Retinal pigment epithelial cell (primary cell): ENCODE measurements around the gene ARHGAP20.
A peak's percentile ranks its signal among the peaks of the same experiment; 100 is the strongest.

ENCODE experiments used
- DNase-seq: peaks from one replicate; pipeline ENCODE4 v3.0.0-alpha.2; 2010; ENCODE audit warnings: low read depth
- H3K4me3 ChIP-seq: 2 replicates; pipeline ENCODE4 v1.5.1; 2011; ENCODE audit warnings: mild to moderate bottlenecking, low read length, control low read depth, moderate library complexity
- TF ChIP-seq, protein P1 (sequence below): conservative IDR thresholded peaks from 2 replicates; pipeline ENCODE4 v1.5.1; 2011; ENCODE audit warnings: low read depth, low read length, control low read depth, inconsistent platforms

Gene ARHGAP20

DNA sequence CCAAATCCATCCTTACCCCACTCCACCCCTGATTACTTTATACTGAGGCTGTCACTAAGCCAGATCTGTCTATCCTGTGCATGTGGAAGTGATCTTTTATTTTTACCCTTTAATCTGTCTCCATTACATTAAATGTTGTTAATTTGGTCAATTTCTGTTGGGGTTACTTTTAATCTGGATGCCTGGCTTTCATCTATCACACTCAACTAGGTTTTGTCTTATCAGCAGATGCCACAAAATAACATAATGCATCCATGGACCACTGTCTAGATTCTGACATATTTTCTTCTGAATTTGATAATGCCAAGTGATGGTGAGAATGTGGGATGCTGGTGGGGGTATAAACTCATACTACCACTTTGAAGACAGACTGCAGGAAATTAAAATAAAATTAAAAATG, 174.1 kb downstream of the ARHGAP20 start:
- no peak for DNase-seq
- TF ChIP-seq, protein P1, sequence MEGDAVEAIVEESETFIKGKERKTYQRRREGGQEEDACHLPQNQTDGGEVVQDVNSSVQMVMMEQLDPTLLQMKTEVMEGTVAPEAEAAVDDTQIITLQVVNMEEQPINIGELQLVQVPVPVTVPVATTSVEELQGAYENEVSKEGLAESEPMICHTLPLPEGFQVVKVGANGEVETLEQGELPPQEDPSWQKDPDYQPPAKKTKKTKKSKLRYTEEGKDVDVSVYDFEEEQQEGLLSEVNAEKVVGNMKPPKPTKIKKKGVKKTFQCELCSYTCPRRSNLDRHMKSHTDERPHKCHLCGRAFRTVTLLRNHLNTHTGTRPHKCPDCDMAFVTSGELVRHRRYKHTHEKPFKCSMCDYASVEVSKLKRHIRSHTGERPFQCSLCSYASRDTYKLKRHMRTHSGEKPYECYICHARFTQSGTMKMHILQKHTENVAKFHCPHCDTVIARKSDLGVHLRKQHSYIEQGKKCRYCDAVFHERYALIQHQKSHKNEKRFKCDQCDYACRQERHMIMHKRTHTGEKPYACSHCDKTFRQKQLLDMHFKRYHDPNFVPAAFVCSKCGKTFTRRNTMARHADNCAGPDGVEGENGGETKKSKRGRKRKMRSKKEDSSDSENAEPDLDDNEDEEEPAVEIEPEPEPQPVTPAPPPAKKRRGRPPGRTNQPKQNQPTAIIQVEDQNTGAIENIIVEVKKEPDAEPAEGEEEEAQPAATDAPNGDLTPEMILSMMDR = no peak
- H3K4me3 ChIP-seq = no peak overlapping the region

DNA sequence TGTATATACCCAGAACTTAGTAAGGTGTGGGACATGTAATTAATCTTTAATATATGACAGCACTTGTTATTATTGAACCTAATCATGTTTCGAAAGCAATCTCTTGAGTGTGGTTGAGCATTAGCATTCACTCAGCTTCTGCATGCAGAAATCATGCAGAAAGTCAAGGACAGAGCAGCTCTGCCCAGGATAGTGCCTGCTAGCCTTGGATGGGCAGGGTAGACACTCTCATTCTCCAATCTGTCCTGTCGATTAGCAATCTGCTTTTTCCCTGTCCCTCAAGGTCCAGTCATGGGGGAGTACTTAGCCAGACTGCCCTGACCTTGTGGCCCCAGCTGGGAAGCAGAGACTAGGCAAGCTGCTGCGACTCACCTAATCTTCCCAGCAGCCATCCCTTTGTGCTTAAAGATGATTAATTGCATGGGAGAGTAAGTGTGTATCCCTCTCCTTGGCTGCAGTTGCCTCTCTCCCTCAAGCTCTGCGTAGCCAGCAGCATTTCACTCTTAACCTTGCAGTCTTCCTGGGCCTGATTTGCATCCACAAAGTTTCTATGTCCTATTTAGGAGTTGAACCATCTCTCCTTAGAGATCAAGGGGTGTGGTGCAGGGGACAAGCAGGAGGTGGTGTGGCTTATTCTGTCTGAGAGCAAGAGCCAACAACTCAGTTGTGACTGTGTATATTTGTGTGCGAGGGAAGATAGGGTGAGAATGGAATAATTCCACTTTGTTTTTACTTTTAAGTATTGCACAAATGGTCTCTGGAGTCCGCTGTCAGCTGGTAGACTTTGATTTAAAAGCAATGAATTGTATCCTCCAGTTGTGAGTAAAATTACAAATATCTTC, 181.1 kb downstream of the ARHGAP20 start:
- DNase-seq = no peak
- TF ChIP-seq, protein P1 = no peak
- H3K4me3 ChIP-seq = no peak overlapping the region

DNA sequence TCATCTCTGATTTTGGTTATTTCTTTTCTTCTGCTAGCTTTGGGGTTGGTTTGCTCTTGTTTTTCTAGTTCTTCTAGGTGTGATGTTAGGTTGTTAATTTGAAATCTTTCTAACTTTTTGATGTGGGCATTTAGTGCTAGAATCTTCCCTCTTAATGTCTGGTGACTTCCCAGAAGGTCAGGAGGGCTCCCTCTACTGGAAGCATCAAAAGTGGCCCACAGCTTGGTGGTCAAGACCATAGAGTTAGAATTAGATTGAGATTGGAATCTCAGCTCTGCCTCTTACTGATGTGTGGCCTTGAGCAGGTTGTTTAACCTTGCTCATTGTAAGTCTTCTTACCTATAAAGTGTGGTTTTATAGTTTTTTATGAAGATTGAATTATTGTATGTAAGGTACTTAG, 183.2 kb downstream of the ARHGAP20 start:
- DNase-seq = no peak
- no peak overlapping the region for H3K4me3 ChIP-seq
- TF ChIP-seq, protein P1 = peak; percentile 46

DNA sequence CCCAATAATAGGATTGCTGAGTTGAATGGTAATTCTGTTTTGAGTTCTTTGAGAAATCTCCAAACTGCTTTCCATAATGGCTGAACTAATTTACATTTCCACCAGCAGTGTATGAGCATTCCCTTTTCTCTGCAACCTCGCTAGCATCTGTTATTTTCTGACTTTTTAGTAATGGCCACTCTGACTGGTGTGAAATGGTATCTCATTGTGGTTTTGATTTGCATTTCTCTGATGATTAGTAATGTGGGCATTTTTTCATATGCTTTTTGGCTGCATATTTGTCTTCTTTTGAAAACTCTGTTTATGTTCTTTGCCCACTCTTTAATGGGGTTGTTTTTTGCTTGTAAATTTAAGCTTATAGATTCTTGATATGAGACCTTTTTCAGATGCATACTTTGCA, 185.1 kb downstream of the ARHGAP20 start:
- TF ChIP-seq, protein P1 = no peak
- no peak overlapping the region for H3K4me3 ChIP-seq
- DNase-seq = no peak
